NCI-H1092 treated with DMSO at 0.1 percent for 48 hours (cell line): ENCODE data around the gene LRRFIP1.
"Not testable (repeated sequence)": the region's sequence is repeated elsewhere in the genome, so short reads cannot be mapped to it uniquely, and the experiment has no call there.

Experiments
- DNase-seq: peaks from one replicate; lab custom pipeline; 2025; lab: John Stamatoyannopoulos, UW

LRRFIP1 gene

GRCh38 chr2:237597196-237598145 lies 29.9 kb upstream of the LRRFIP1 start:
- DNase-seq = no peak

DNA sequence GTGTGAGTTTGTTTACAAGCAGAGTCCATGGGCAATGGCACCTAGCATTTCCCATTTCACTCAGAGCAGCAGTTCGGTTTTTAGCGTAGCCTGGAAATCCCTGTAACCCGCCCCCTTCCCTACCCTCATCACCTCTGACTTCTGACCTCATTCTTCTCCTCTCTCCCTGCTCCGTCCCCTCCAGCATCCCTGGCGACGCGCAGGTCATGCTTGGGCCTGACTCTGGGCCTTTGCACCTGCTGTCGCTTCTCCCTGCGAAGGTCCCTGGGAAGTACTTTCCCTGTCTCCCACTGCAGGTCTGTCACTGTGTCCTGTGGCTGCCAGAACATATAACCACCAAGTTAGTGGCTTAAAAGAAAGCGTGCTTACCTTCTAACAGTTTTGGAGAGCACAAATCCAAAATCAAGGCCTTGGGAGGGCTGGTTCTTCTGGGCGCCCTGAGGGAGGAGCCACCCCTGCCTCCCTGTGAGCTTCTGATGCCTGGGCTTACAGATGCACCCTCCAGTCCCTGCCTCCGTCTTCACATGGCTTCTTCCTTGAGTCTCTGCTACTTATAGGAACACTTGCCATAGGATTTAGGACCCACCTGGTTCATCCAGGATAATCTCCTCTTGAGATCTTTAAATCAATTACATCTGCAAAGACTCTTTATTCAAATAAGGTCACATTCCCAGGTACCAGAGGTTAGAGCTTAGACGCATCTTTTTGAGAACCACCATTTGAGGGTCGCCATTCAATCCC lies 28.7 kb upstream of the LRRFIP1 start:
- no peak for DNase-seq

DNA sequence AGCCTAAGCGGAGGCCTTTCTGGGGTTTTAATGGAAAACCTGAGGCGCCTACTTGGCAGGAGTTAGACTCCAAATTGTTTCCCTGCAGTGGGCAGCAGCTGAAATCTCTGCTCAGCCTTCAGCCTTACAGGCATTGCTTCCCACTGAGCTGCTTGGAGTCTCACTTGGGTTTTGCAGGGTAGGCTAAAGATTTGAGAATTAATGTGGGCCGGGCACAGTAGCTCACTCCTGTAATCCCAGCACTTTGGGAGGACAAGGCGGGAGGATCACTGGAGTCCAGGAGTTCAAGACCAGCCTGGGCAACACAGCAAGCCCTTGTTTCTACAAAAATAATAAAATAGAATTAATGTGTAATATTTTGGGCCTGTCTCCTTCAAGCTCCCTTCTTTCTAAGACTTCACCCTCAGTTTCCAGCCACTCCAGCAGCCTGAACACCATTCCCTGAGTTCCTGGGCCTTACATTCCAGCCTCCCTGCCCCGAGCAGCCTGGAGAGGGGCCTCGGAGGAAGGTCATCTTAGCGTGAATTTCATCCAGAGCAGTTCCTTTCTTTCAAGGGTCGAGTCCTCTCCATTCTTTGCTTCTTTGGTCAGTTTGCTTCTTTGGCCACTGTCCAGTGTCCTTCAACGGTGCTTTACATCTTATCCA lies 27.8 kb upstream of the LRRFIP1 start:
- DNase-seq = no peak

DNA sequence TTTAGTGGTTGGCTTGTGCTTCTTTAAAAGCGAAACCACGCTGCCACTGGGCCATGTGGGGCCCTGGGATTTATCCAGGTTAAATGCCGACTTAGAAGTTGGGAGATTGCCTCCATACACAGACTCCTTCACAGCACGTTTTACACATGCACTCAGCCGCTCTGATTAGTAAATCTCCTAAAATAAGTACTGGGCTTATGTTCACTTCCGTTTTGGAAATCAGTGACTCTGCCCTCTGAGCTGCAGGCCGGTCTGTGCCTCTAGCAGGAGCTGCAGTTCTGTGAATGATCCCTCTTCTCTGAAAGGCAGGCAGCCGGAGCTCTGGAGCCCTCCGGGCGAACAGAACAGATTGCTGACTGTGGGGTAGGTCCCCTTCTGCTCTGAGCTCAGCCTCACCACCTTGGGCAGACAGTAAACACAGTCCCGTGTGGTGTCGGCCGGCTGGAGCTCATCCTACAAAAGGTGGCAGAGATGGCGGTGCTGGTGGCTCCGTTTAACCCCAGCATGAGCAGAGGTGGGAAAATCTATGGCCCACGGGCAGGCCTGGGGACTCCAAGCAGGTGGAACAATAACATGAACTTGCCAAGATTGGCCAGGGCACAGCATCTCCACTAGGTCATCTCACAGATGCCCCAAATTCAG lies 27.1 kb upstream of the LRRFIP1 start:
- no peak for DNase-seq

DNA sequence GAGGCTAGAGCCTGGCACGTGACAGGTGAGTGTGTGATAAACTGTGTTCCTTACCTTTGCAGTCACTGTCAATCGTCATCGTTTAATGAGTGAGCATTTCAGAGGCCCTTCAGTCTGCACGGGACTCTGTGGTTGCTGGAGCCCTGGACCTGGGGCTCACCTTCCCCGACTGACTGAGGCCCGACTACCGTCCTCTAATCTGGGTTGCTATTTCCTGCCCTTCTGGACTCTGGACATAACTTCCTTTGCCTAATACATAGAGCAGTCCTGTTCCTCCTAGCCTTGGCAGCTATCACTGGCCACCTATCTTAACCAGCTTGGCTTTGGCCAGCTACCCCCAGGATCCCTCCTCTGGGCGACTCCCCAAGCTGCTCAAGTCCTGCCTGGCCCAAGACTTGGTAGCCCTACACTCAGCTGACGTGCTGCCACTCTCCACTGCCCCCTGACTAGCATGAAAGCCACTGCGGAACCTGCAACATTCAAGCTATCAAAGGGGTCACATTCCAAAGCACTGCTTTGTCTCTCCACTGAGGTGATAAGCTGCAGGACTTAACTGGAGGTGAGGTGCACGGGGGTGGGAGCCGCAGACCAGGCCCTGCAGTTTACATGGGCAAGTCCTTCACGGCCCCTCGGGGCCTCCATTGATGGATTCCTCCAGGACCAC lies 25.8 kb upstream of the LRRFIP1 start:
- DNase-seq = no peak

GRCh38 chr2:237602409-237602808 lies 25.0 kb upstream of the LRRFIP1 start:
- no peak for DNase-seq

DNA sequence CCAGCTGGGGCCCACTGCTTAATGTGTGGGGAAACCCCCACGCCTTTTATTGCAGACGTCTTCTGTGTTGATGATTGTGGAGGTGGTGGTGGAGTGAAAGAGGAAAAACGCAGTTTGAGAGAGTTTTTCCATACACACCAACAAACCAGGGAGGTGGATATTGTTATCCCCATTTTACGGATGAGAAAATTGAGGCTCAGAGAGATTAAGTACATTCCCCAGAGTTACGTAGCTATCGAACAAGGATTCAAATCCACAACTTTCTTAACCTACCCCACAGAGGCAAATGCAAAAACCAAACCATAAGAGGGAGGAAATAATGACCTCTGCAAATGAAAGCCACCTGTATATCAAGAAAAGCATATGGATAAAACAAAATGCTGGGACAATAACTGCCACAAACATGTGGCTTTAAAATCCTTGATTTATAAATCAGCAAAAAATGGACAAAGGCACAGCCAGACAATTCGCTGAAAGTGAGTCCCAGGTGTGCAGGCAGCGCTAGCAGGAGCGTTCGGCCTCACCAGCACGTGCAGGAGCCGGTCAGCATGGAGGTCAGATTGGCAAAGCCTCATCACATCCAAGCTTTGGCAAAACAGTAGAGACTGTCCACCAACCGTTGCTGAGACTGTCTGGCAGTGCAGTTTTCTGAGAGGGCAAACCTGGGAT lies 24.2 kb upstream of the LRRFIP1 start:
- no peak for DNase-seq

GRCh38 chr2:237603718-237604362 lies 23.5 kb upstream of the LRRFIP1 start:
- no peak for DNase-seq

- DNase-seq = no peak
Observed at GRCh38 chr2:237604391-237604790, 23.0 kb upstream of the LRRFIP1 start.

GRCh38 chr2:237604960-237605359 lies 22.4 kb upstream of the LRRFIP1 start:
- no peak for DNase-seq

- not testable (repeated sequence) for DNase-seq
Observed at GRCh38 chr2:237606522-237606921, 20.9 kb upstream of the LRRFIP1 start.

GRCh38 chr2:237612527-237613357 lies 14.6 kb upstream of the LRRFIP1 start:
- DNase-seq = no peak

DNA sequence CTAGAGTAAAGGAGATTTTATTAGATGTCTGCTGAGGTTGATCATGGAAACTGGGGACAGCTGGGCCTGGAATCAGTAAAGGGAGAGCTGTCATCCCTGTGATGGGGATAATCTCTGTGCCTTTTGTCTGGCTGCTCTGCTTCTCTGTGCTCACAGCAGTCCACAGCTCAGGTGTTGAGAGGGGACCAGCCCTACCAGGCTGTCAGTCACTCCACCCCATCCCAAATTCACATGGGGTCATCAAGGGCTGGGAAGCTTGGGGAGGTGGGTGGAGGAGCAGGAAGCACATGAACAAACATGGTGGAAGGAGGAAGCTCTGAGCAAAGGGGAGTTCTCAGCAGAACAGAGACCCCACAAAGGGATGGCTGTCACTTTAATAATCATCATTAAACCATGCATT lies 13.7 kb upstream of the LRRFIP1 start:
- no peak for DNase-seq

GRCh38 chr2:237614151-237614720 lies 13.2 kb upstream of the LRRFIP1 start:
- DNase-seq = no peak

DNA sequence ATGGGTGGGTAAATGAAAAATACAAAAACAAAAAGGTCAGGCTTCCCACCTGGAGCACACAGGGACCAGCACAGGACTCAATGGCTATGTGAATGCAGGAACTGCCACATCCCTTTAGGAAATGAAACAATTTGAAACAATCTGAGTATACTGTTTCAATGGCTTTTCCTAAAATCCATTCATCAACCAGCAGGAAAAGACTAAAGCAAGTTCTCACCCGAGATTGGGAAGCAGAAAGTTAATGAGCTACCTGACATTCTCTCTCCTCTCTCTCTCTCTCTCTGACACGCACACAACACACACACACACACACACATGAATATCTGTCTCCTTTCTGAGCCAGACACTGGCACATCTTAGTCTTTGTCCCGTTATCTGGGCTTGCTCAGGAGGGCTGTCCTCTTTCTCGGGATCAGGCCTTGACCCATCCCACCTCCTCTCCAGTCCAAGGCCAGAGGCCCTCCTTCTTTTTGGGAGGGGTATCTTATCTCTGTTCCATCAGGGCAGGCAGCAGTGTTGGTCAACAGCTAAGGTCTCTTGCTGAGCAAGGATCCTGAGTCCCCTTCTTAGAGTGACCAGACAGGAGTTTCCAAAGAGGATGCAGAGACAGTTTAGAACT lies 11.6 kb upstream of the LRRFIP1 start:
- no peak for DNase-seq

DNA sequence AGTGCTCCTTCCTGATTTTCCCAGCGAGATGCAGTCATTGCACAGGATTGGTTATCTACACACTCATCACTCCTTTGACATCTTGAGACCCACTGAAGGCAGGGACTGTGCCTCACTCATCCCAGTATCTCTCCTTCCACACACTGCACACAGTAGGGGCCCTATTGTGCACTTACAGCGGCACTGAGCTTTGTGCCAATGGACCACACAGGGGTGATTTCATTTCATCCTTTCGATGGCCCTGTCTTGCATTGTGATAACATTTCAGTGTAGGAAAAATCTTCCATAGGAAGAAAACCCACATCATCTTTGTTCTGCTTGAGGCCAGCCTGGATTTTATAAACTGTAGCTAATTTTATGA lies 11.0 kb upstream of the LRRFIP1 start:
- DNase-seq = no peak

GRCh38 chr2:237616734-237617586 lies 10.4 kb upstream of the LRRFIP1 start:
- DNase-seq = no peak

GRCh38 chr2:237617587-237617982 lies 9.8 kb upstream of the LRRFIP1 start:
- peak; percentile 17 for DNase-seq
